ENCODE measurements around the gene RPP21.

The RPP21 gene

DNA sequence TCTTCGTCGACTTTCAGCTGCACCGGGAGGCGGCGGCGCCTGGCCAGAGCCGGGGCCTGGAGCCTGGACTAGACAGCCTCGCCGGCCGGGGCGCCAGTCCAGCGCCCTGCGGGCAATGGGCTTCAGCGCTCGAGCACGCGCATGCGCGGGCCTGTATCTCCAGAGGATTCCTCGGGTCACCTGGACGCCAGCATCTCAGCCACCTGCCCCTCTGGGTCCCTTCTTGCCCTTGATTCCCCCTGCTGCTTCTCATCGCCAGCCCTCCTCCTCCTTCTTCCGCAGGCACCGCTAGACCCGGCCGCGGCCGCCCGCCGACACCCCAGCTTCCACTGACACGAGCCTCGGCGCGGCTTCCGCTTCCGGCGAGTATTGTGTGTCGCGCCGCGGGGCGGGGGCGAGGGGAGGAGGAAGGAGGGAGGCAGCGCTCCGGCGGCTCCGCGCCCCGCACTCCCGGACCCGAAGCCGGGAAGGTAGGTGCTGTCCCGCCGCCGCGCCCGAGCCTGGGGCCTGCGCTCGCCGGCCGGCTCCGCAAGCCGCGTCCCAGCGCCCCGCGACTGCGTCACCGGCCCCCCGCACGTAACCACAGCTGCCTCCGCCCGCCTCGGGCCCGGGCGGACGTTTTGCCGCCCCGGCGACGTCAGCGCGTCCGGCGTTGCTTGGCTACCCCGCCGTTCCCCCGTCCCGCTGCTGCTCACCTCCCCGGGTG is 18.3 kb upstream of the RPP21 start, which contains the start of gene TRIM39:
Gene TRIM39, plus strand, starts transcription at position 402 of the 706 bp plus-strand sequence. CDS start 2,391 bp downstream, outside the sequence.
- H3K36me3 ChIP-seq (ENCODE audit: low read length) = no peaks in the 10 kb centered on the region
- H4K20me1 ChIP-seq (ENCODE audit: low read depth, low read length) = peaks cover 29% of the 10 kb centered on the region
- H2AFZ ChIP-seq (ENCODE audit: low read depth, low read length, severe bottlenecking) = peak within 1 kb of the TSS; percentile 65
- peak within 1 kb of the TSS; percentile 73 for H3K4me2 ChIP-seq (ENCODE audit: low read depth, low read length, poor library complexity, severe bottlenecking)
- peak within 1 kb of the TSS; percentile 83 for H3K9ac ChIP-seq (ENCODE audit: low read length)
- H3K9me2 ChIP-seq (replicated peaks; ENCODE audit: insufficient read depth, low read length) = no peaks in the 10 kb centered on the region
- no peaks in the 10 kb centered on the region for H3K27me3 ChIP-seq (ENCODE audit: low read length)
- H3K27ac ChIP-seq (ENCODE audit: low read depth, low read length) = peak within 1 kb of the TSS; percentile 74
- peaks cover 56% of the 10 kb centered on the region for H3K79me2 ChIP-seq (ENCODE audit: insufficient read depth, low read length)
- H3K4me3 ChIP-seq (ENCODE audit: insufficient read depth, low read length, poor library complexity, severe bottlenecking) = peak within 1 kb of the TSS; percentile 62
- TF ChIP-seq, protein P1, sequence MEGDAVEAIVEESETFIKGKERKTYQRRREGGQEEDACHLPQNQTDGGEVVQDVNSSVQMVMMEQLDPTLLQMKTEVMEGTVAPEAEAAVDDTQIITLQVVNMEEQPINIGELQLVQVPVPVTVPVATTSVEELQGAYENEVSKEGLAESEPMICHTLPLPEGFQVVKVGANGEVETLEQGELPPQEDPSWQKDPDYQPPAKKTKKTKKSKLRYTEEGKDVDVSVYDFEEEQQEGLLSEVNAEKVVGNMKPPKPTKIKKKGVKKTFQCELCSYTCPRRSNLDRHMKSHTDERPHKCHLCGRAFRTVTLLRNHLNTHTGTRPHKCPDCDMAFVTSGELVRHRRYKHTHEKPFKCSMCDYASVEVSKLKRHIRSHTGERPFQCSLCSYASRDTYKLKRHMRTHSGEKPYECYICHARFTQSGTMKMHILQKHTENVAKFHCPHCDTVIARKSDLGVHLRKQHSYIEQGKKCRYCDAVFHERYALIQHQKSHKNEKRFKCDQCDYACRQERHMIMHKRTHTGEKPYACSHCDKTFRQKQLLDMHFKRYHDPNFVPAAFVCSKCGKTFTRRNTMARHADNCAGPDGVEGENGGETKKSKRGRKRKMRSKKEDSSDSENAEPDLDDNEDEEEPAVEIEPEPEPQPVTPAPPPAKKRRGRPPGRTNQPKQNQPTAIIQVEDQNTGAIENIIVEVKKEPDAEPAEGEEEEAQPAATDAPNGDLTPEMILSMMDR (IDR thresholded peaks at IDR 0.05; ENCODE audit: insufficient read depth, low read length, poor library complexity, severe bottlenecking) = no peak
- no peak for TF ChIP-seq EZH2phosphoT487 (conservative IDR thresholded peaks at IDR 0.05; ENCODE audit: low read length)
- H3K9me3 ChIP-seq (ENCODE audit: insufficient read depth, low read length) = no peaks in the 10 kb centered on the region
- peaks cover 8% of the 10 kb centered on the region for H3F3A ChIP-seq (ENCODE audit: insufficient read depth)

DNA sequence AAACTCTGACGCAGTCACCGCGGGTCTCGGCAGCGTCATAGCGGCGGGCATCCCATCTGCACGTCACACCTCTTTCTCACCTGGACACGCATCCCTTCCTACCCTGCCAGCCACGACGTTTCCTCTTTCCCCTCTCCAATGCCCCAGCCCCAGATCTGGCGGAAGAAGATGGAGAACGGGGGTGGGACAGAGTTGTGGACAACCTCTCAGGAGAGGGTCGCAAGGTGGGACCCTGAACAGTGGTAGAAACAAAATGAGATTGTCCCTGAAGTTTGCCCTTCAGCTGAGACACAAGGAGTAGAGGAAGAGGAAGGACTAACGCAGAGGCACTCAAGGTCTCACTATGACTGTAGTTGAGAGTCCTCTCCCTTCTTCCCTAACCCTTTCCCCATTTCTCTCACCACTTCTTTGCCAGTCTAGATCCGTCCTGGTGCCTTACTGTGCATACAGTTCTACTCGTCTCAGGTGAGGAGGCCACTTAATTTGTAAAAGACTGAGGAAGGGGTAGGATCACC is 17.7 kb upstream of the RPP21 start:
- Histone ChIP-seq H3K79me2 (ENCODE audit: insufficient read depth, low read length) (peaks cover 49% of the 10 kb centered on the region), H3K27ac (ENCODE audit: low read depth, low read length) (peak overlapping the region; percentile 74)
- TF ChIP-seq EZH2phosphoT487 (conservative IDR thresholded peaks at IDR 0.05; ENCODE audit: low read length) = no peak
- TF ChIP-seq, protein P1 (IDR thresholded peaks at IDR 0.05; ENCODE audit: insufficient read depth, low read length, poor library complexity, severe bottlenecking) = no peak

DNA sequence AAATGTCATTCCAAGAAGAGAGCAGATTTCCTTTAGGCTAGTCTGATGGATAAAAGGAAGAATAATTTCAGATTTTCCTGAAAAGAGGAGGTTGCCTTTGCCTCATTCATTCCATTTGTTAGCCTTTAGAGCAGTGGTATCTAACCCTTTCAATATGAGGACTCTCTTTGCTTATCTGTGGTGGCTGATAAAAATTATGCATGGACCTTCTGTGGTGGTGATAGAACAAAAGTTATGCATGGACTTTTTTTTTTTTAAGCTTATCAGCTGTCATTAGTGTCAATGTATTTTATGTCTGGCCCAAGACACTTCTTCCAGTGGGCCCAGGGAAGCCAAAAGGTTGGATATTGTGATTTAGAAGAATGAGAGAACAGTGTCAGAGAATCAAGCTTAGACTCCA is 16.6 kb upstream of the RPP21 start:
- no peak for TF ChIP-seq EZH2phosphoT487 (conservative IDR thresholded peaks at IDR 0.05; ENCODE audit: low read length)
- TF ChIP-seq, protein P1 (IDR thresholded peaks at IDR 0.05; ENCODE audit: insufficient read depth, low read length, poor library complexity, severe bottlenecking) = no peak
- Histone ChIP-seq H3F3A (ENCODE audit: insufficient read depth) (peaks cover 8% of the 10 kb centered on the region), H2AFZ (ENCODE audit: low read depth, low read length, severe bottlenecking) (no peak overlapping the region), H3K79me2 (ENCODE audit: insufficient read depth, low read length) (peaks cover 38% of the 10 kb centered on the region), H3K27me3 (ENCODE audit: low read length) (no peaks in the 10 kb centered on the region), H3K9ac (ENCODE audit: low read length) (no peak overlapping the region), H3K9me3 (ENCODE audit: insufficient read depth, low read length) (no peaks in the 10 kb centered on the region), H3K27ac (ENCODE audit: low read depth, low read length) (no peak overlapping the region), H3K4me3 (ENCODE audit: insufficient read depth, low read length, poor library complexity, severe bottlenecking) (no peak overlapping the region), H4K20me1 (ENCODE audit: low read depth, low read length) (peaks cover 20% of the 10 kb centered on the region), H3K9me2 (replicated peaks; ENCODE audit: insufficient read depth, low read length) (no peaks in the 10 kb centered on the region), H3K4me2 (ENCODE audit: low read depth, low read length, poor library complexity, severe bottlenecking) (peak overlapping the region; percentile 73), H3K36me3 (ENCODE audit: low read length) (no peaks in the 10 kb centered on the region)

More for the DNA sequence above, 17.7 kb upstream of the RPP21 start:
- Histone ChIP-seq H3K9ac (ENCODE audit: low read length) (peak overlapping the region; percentile 83), H3F3A (ENCODE audit: insufficient read depth) (peaks cover 8% of the 10 kb centered on the region), H3K36me3 (ENCODE audit: low read length) (no peaks in the 10 kb centered on the region), H4K20me1 (ENCODE audit: low read depth, low read length) (peaks cover 23% of the 10 kb centered on the region), H2AFZ (ENCODE audit: low read depth, low read length, severe bottlenecking) (peak overlapping the region; percentile 65), H3K4me2 (ENCODE audit: low read depth, low read length, poor library complexity, severe bottlenecking) (peak overlapping the region; percentile 73), H3K9me3 (ENCODE audit: insufficient read depth, low read length) (no peaks in the 10 kb centered on the region), H3K9me2 (replicated peaks; ENCODE audit: insufficient read depth, low read length) (no peaks in the 10 kb centered on the region), H3K27me3 (ENCODE audit: low read length) (no peaks in the 10 kb centered on the region), H3K4me3 (ENCODE audit: insufficient read depth, low read length, poor library complexity, severe bottlenecking) (peak overlapping the region; percentile 62)

All from SU-DHL-6 (cell line).